HG03575 (cell line): ENCODE measurements around the gene ZC2HC1C.

ENCODE experiments used
- ATAC-seq: cut with Tn5 transposase; IDR thresholded peaks from one replicate; pipeline ENCODE4 v1.9.1; 2021; ENCODE audit not compliant: unreplicated experiment, insufficient number of reproducible peaks, low FRiP score; ENCODE audit errors: extremely low read depth

The ZC2HC1C gene

GRCh38 chr14:75088566-75089373, 19.3 kb downstream of the ZC2HC1C start:
- no peak for ATAC-seq

- no peak for ATAC-seq
Observed at GRCh38 chr14:75090353-75090752, 20.9 kb downstream of the ZC2HC1C start.

- ATAC-seq, result no peak
Observed at GRCh38 chr14:75091251-75091650, 21.8 kb downstream of the ZC2HC1C start.

- no peak for ATAC-seq
Observed at GRCh38 chr14:75092698-75093097, 23.3 kb downstream of the ZC2HC1C start.

GRCh38 chr14:75094896-75095295, 25.5 kb downstream of the ZC2HC1C start:
- no peak for ATAC-seq

- ATAC-seq, result no peak
Observed at GRCh38 chr14:75095690-75096089, 26.2 kb downstream of the ZC2HC1C start.

- no peak for ATAC-seq
Observed at GRCh38 chr14:75096959-75097358, 27.5 kb downstream of the ZC2HC1C start.

GRCh38 chr14:75098212-75098611, 28.8 kb downstream of the ZC2HC1C start:
- no peak for ATAC-seq

- ATAC-seq, result no peak
Observed at GRCh38 chr14:75098682-75099081, 29.2 kb downstream of the ZC2HC1C start.

- ATAC-seq, result no peak
Observed at GRCh38 chr14:75101491-75101890, 32.0 kb downstream of the ZC2HC1C start.

GRCh38 chr14:75107186-75107585, 37.7 kb downstream of the ZC2HC1C start:
- ATAC-seq, result no peak

- ATAC-seq, result no peak
Observed at GRCh38 chr14:75109877-75110276, 40.4 kb downstream of the ZC2HC1C start.

- ATAC-seq, result no peak
Observed at GRCh38 chr14:75113932-75114539, 44.6 kb downstream of the ZC2HC1C start.

- ATAC-seq, result no peak
Observed at GRCh38 chr14:75119056-75119455, 49.6 kb downstream of the ZC2HC1C start.

GRCh38 chr14:75120541-75121291, 51.3 kb downstream of the ZC2HC1C start:
- no peak for ATAC-seq

- no peak for ATAC-seq
Observed at GRCh38 chr14:75121552-75121951, 52.1 kb downstream of the ZC2HC1C start.

- no peak for ATAC-seq
Observed at GRCh38 chr14:75123991-75124390, 54.5 kb downstream of the ZC2HC1C start.

- ATAC-seq, result no peak
Observed at GRCh38 chr14:75125617-75126016, 56.2 kb downstream of the ZC2HC1C start.

GRCh38 chr14:75126121-75126544, 56.7 kb downstream of the ZC2HC1C start:
- no peak for ATAC-seq
